Ishikawa (cell line): ENCODE results near the gene LCN10.

Experiments used
- CEBPB ChIP-seq: IDR thresholded peaks from 2 replicates; pipeline ENCODE4 v1.6.1; 2012
- CREB1 ChIP-seq: IDR thresholded peaks from 2 replicates; pipeline ENCODE4 v1.6.1; 2012; ENCODE audit warnings: low read depth
- EGR1 ChIP-seq: IDR thresholded peaks from 2 replicates; pipeline ENCODE4 v1.6.1; 2012
- EP300 ChIP-seq: IDR thresholded peaks from 2 replicates; pipeline ENCODE4 v1.6.1; 2012; ENCODE audit warnings: borderline replicate concordance
- FOXM1 ChIP-seq: IDR thresholded peaks from 2 replicates; pipeline ENCODE4 v1.6.1; 2012; ENCODE audit warnings: low read depth, borderline replicate concordance
- NFIC ChIP-seq: IDR thresholded peaks from 2 replicates; pipeline ENCODE4 v1.6.1; 2012
- RAD21 ChIP-seq: IDR thresholded peaks from 2 replicates; pipeline ENCODE4 v1.6.1; 2012; ENCODE audit warnings: low read depth
- TAF1 ChIP-seq: IDR thresholded peaks from 2 replicates; pipeline ENCODE4 v1.6.1; 2012; ENCODE audit warnings: low read depth, mild to moderate bottlenecking
- TEAD4 ChIP-seq: IDR thresholded peaks from 2 replicates; pipeline ENCODE4 v1.6.1; 2012
- YY1 ChIP-seq: IDR thresholded peaks from 2 replicates; pipeline ENCODE4 v1.6.1; 2012; ENCODE audit warnings: low read depth
- ZBTB7A ChIP-seq: IDR thresholded peaks from 2 replicates; pipeline ENCODE4 v1.6.1; 2012; ENCODE audit warnings: low read depth
- TF ChIP-seq, protein P1 (sequence below): IDR thresholded peaks from 2 replicates; pipeline ENCODE4 v1.6.1; 2012
- TF ChIP-seq, protein P2 (sequence below): IDR thresholded peaks from 2 replicates; pipeline ENCODE4 v1.6.1; 2012; ENCODE audit warnings: low read depth, mild to moderate bottlenecking
- TF ChIP-seq, protein P3 (sequence below): IDR thresholded peaks from 2 replicates; pipeline ENCODE4 v1.6.1; 2012

Gene LCN10

DNA sequence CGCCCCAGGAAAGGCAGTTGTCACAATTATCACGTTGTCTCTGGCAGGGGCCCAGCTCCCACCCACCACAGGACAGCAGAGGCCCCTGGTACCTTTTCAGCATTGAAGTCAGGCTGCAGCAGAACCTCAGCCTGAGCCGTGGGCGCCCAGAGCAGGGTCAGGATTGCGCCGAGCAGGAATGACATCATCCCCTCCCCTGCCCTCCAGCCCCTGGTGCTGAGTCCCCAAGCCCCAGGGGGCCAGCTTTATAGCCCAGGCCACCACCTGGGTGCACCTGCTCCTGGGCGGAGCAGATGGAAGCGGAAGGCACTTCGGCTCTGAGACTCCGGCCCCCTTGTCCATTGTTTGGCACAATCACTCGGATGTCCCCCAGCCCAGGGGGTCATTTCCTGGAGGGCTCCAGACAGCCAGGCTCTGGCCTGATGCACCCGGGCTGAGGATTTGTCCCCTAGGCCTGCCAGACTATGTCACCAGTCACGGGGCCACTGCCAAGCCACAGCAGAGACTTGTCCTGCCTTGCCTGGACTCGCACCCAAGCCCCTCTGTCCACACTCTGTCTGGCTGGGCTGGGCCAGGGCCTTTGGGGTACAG is 21.7 kb upstream of the LCN10 start, which contains the start of gene LCN15:
Gene LCN15, minus strand, starts transcription at position 218 of the 591 bp plus-strand sequence. Its CDS starts 30 bp downstream, at position 188.
- 0 out of 2 replicates have a peak, but pooled peaks have one; percentile 32 for TF ChIP-seq ZBTB7A
- no peak for TF ChIP-seq EP300

DNA sequence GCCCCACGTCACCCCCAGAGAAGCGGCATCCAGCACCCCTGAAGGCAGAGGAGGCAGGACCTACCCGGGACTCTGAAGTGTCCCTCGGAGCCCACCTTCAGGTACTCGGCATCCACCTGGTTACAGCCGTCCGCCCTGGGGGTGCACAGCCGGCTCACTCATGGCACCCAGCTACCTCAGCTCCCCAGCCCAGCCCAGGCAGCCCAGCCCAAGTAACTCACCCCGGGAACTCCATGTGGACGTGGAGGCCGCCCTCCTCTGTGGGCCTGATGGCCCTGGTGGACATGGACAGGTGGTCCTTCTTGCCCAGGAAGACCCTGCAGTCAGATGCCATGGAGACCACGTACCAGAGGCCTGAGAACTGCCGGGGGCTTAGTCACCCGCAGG is 20.9 kb upstream of the LCN10 start:
- no peak for TF ChIP-seq YY1
- TF ChIP-seq RAD21: no peak
- TF ChIP-seq, protein P1, sequence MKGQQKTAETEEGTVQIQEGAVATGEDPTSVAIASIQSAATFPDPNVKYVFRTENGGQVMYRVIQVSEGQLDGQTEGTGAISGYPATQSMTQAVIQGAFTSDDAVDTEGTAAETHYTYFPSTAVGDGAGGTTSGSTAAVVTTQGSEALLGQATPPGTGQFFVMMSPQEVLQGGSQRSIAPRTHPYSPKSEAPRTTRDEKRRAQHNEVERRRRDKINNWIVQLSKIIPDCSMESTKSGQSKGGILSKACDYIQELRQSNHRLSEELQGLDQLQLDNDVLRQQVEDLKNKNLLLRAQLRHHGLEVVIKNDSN: no peak
- TF ChIP-seq FOXM1: no peak
- TF ChIP-seq EP300: no peak
- TF ChIP-seq NFIC: no peak
- TF ChIP-seq, protein P2, sequence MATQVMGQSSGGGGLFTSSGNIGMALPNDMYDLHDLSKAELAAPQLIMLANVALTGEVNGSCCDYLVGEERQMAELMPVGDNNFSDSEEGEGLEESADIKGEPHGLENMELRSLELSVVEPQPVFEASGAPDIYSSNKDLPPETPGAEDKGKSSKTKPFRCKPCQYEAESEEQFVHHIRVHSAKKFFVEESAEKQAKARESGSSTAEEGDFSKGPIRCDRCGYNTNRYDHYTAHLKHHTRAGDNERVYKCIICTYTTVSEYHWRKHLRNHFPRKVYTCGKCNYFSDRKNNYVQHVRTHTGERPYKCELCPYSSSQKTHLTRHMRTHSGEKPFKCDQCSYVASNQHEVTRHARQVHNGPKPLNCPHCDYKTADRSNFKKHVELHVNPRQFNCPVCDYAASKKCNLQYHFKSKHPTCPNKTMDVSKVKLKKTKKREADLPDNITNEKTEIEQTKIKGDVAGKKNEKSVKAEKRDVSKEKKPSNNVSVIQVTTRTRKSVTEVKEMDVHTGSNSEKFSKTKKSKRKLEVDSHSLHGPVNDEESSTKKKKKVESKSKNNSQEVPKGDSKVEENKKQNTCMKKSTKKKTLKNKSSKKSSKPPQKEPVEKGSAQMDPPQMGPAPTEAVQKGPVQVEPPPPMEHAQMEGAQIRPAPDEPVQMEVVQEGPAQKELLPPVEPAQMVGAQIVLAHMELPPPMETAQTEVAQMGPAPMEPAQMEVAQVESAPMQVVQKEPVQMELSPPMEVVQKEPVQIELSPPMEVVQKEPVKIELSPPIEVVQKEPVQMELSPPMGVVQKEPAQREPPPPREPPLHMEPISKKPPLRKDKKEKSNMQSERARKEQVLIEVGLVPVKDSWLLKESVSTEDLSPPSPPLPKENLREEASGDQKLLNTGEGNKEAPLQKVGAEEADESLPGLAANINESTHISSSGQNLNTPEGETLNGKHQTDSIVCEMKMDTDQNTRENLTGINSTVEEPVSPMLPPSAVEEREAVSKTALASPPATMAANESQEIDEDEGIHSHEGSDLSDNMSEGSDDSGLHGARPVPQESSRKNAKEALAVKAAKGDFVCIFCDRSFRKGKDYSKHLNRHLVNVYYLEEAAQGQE: no peak
- TF ChIP-seq EGR1: no peak
- TF ChIP-seq TAF1: no peak
- TF ChIP-seq CREB1: no peak
- TF ChIP-seq, protein P3, sequence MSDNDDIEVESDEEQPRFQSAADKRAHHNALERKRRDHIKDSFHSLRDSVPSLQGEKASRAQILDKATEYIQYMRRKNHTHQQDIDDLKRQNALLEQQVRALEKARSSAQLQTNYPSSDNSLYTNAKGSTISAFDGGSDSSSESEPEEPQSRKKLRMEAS: no peak

DNA sequence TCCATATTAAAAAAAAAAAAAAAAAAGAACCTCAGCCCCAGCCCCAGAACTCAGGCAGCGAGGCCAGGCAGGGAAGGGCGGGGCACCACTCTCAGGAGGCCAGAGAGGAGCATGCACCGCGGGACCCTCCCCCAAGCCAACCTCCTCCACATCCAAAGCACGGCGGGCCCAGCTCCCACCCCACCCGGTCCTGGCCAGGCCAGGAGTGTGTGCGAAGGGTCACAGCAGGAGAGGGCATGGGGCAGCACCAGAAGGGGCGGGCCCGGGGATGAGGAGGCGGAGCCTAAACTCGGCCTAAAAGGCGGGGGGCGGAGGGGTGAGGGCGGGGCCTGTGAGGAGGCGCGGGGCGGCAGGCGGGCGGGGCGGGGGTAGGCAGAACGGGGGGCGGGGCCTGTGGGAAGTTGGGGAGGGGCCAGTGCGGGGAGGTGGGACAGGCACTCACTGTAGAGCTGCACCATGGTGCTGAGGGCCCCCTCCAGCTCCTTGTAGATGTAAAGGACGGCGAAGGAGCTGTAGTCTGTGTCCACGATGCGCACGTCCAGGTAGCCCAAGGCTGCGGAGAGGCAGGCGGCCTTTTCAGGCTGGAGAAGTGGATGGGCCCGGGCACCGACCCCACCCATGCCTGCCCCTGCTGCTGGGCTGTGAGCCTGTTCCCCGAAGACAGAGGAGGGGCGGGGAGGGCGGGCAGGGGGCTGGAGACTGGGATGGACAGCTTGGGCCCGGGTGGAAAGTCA is 20.3 kb upstream of the LCN10 start:
- no peak for TF ChIP-seq TEAD4
- TF ChIP-seq CREB1: no peak
- TF ChIP-seq, protein P2: no peak
- TF ChIP-seq YY1: no peak
- TF ChIP-seq FOXM1: no peak
- TF ChIP-seq, protein P3: peak; percentile 28; the same call in 1 of the 2 replicates
- no peak for TF ChIP-seq EGR1
- no peak for TF ChIP-seq CEBPB
- no peak for TF ChIP-seq NFIC

- TF ChIP-seq, protein P2: no peak
- TF ChIP-seq EP300 (no peak), ZBTB7A (no peak), CEBPB (no peak), EGR1 (no peak), NFIC (no peak)
- TF ChIP-seq, protein P3: no peak
Measured at GRCh38 chr9:136762221-136762691, 19.5 kb upstream of the LCN10 start.

GRCh38 chr9:136761545-136761981 is 18.8 kb upstream of the LCN10 start:
- TF ChIP-seq CEBPB (no peak), EGR1 (no peak), NFIC (no peak)
